Thyroid gland (tissue), 4 donors: ENCODE results near the gene TRIM27.
"Not testable (repeated sequence)": the region's sequence is repeated elsewhere in the genome, so short reads cannot be mapped to it uniquely, and the experiment has no call there.

Source experiments
- POLR2A ChIP-seq, 2 donors: fragments of 450-650 bp; IDR thresholded peaks; one replicate each; pipeline ENCODE4 v1.6.1; 2017; ENCODE audit warnings: antibody characterized with exemption in 2 of 2, mild to moderate bottlenecking in 2 of 2, moderate library complexity in 1 of 2
- TF ChIP-seq, protein P1 (sequence below), 6 experiments: fragments of 200-600 bp in 3 of 6; fragments of 450-650 bp in 3 of 6; sonication (generic) in 3 of 6; IDR thresholded peaks; one replicate each; pipeline ENCODE4 v1.5.1; 2016 to 2019; ENCODE audit warnings: antibody characterized with exemption in 6 of 6, mild to moderate bottlenecking in 2 of 6, inconsistent platforms in 1 of 6, moderate library complexity in 1 of 6

DNA sequence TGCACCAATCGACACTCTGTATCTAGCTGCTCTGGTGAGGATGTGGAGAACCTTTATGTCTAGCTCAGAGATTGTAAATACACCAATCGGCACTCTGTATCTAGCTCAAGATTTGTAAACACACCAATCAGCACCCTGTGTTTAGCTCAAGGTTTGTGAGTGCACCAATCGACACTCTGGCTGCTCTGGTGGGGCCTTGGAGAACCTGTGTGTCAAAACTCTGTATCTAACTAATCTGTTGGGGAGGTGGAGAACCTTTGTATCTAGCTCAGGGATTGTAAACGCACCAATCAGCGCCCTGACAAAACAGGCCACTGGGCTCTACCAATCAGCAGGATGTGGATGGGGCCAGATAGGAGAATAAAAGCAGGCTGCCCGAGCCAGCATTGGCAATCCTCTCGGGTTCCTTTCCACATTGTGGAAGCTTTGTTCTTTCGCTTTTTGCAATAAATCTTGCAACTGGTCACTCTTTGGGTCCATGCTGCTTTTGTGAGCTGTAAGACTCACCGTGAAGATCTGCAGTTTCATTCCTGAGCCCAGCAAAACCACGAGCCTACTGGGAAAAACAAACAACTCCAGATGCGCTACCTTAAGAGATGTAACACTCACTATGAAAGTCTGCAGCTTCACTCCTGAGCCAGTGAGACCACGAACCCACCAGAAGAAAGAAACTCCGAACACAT is 34.9 kb upstream of the TRIM27 start:
- TF ChIP-seq, protein P1, sequence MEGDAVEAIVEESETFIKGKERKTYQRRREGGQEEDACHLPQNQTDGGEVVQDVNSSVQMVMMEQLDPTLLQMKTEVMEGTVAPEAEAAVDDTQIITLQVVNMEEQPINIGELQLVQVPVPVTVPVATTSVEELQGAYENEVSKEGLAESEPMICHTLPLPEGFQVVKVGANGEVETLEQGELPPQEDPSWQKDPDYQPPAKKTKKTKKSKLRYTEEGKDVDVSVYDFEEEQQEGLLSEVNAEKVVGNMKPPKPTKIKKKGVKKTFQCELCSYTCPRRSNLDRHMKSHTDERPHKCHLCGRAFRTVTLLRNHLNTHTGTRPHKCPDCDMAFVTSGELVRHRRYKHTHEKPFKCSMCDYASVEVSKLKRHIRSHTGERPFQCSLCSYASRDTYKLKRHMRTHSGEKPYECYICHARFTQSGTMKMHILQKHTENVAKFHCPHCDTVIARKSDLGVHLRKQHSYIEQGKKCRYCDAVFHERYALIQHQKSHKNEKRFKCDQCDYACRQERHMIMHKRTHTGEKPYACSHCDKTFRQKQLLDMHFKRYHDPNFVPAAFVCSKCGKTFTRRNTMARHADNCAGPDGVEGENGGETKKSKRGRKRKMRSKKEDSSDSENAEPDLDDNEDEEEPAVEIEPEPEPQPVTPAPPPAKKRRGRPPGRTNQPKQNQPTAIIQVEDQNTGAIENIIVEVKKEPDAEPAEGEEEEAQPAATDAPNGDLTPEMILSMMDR (IDR thresholded peaks at IDR 0.05), result not testable (repeated sequence)
- not testable (repeated sequence) for TF ChIP-seq POLR2A (IDR thresholded peaks at IDR 0.05)
